ENCODE results near the gene SCN2A. TPM values are rescaled to one million over a fixed set of nuclear protein-coding genes. Genes with fewer than 3 reads are reported as not detected.
A peak's percentile ranks its signal among the peaks of the same experiment; 100 is the strongest.
"Not testable (repeated sequence)": the region's sequence is repeated elsewhere in the genome, so short reads cannot be mapped to it uniquely, and the experiment has no call there.

Gene SCN2A
- total RNA-seq, 1 experiment from 2014 or later = 0.12 TPM

DNA sequence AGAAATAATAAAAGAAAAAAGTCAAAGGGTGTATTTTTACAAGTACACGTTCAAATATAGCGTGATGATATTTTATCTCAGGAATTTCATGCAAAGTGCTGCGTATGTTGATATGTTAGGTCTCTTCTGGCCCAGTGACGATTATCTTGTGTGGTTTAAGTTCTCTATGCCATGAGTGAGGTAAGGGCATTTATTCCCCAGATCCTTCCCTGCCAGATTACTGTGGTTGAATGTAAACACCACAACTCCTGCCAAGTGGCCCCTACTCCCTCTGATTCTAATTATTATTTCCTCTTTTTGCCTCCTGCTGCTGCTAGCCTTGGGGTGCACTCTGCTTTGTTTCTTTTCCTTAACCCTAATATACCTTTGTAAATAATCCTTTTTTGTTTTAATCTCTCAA is 12.2 kb downstream of the SCN2A start:
- no peak for DNase-seq (ENCODE audit: low read depth)

DNA sequence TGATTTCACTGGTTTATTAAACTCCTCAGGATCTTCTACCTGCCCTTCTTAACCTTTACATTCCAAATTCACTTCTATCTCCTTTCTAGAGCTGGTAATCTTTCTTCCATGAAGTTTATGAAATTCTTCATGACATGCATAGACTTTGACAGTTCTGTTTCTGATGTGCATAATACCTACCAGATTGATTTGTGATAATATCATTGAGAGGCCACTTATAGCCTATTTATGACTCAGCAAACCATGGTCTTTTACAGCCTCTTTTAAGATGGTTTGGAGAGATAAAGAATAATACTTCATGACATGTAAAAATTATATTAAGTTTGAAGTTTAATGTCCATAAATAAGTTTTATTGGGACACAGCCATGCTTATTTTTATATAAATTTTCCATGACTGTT is 14.0 kb downstream of the SCN2A start:
- no peak for DNase-seq (ENCODE audit: low read depth)

DNA sequence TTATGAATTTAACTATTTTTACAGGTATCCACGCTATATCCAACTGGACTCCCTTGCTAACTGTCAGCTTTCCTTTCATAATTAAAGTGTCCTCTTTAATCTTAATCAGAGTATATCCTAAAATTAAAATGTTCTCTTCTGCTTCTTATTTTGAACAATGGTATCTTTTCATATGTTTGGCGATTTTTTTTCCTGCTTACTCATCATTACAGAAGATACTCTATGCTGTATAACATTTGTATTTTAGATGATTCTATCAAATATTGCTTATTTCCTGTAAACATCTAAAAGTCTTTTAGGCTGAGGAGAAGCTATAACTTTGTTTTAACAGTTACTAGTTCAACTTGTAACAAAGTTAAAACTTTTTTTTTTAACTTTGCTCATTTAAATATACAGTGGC is 17.4 kb downstream of the SCN2A start:
- no peak for DNase-seq (ENCODE audit: low read depth)

DNA sequence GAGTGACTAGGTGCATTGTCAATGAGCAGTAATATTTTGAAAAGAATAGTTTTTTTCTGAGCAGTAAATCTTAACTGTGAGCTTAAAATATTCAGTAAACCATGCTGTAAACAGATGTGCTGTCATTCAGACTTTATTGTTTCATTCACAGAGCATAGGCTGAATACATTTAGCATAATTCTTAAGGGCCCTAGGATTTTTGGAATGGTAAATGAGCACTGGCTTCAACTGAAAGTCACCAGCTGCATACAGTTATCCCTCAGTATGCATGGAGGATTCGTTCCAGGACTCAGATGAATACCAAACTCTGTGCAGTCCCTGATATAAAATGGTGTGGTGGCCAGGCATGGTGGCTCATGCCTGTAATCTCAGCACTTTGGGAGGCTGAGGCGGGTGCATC is 21.1 kb downstream of the SCN2A start:
- DNase-seq (ENCODE audit: low read depth) = not testable (repeated sequence)

DNA sequence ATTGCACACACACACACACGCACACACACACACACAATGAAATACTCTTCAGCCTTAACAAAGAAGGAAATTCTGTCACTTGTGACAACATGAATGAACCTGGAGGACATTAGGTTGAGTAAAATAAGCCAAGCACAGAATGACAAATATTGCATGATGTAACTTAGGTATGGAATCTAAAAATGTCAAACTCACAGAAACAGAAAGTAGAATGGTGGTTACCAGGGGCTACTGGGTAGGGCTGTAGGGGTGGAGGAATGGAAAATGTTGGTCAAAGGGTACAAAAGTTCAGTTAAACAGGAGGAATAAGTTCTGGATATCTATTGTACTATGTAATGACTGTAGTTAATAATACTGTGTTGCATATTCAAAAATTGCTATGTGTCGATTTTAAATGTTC is 29.5 kb downstream of the SCN2A start:
- DNase-seq (ENCODE audit: low read depth) = no peak

DNA sequence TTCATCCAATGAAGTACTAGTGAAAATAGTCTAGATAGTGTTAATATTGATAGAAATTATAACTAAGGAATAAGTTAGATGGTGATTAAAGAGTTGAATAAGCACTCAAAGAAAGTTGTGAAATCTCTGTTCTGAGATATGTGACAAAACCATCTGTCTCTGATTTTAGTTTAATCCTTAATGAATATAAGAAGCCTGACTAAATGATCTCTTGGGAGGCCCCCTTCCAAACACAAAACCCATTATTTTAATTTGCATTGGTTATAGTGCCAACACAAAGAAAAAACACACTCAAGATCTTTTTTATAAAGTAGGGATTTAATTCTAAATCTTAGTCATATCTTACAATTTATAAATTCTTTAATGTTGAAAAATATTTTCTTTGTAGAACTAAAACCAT is 34.0 kb downstream of the SCN2A start:
- no peak for DNase-seq (ENCODE audit: low read depth)

DNA sequence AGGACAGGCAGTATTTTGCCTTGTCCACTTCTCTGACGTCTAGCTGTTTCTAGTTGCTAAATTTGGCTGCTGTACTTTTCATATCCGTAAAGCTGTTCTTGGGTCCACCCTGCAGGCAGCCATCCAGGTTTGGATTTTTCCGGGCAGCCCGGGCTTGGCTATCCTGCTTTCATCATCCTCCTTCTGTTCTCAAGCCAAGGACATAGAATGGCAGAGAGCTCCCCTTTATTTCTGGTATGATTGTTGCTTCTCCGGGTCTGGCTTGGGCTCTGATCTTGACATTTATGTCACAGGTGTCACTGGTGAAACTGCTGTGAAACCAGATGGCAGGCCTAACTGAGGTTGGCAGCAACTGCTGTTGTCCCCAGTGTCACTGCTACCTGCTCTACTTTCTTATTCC is 35.5 kb downstream of the SCN2A start:
- DNase-seq (ENCODE audit: low read depth) = no peak

DNA sequence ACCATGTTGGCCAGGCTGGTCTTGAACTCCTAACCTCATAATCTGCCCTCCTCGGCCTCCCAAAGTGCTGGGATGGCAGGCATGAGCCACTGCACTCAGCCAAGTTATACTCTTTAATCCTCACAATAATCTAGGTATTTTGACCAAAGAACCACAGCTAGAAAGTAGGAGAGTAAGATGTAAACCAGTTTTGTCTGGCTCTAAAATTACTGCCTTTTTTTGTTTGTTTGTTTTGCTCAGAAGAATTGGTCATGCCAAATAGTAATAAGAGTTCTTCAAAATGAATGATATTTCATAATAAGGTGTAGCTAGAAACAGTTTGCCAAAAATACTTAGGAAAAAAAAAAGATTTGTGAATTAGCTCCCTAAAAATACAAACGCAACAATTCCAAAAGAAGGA is 36.7 kb downstream of the SCN2A start:
- no peak for DNase-seq (ENCODE audit: low read depth)

DNA sequence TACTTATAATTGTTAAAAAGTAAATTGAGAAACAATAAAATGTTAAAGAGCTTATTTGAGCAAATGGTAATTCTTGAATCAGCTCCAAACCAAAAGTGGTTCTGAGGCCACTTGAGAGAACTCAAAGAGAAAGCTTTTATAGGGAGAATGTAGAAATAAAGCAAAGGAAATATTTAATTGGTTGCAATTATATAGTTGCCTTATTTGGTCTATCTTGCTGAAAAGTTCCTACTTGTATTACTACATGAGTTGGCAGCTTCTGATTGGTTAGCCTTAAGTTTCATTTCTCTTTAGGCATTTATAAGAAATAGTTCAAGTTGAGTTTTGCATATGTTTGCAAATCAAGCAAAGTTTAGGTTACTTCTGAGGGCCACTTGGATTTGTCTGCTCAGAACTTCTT is 38.1 kb downstream of the SCN2A start:
- DNase-seq (ENCODE audit: low read depth) = peak; percentile 54

DNA sequence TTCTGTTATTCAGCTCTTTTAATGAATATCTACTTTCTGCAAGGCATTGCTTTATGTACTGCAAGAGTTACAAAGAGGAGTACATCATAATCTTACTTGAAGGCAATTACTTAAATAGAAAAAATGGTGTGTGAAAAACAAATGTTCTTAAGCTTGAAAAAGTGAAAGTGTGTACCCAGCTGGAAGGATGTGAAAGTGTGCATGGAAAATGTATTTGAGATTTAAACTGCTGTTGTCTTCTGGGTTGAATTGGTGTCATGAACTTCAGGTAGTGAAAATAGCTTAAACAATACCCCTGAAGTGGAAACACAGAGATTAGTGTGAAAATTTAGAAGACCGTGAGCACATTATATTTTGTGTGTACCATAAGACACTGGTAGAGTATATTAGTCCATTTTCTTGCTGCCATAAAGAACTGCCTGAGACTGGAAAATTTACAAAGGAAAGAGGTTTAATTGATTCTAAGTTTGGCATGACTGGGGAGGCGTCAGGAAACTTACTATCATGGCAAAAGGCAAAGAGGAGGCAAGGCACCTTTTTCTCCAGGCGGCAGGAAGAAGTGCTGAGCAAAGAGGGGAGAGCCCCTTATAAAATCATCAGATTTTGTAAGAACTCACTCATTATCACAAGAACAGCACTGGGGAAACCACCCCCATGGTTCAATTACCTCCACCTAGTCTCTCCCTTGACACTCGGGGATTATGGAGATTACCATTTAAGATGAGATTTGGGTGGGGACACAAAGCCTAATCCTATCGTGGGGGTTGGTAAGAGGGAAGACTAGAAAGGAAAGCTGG is 38.8 kb downstream of the SCN2A start:
- DNase-seq (ENCODE audit: low read depth) = no peak

DNA sequence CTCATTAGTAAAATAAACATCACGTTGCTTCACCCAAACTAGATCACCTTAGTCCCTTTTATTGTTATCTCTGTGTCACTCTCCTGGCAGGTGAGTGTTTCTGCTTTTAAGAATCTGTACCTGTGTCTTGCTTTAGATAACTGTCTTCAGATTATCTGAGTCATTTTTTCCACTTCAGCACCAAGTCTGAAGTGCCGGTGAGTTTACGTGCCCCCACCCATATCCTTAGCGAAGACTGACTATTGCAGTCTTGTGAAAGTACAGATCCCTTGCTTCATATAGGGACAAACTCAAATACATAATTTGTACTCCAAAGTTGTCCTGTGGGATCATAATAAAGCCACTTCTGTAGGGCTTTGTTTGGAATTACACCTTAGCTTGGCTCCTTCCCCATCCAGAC is 41.1 kb downstream of the SCN2A start:
- no peak for DNase-seq (ENCODE audit: low read depth)

DNA sequence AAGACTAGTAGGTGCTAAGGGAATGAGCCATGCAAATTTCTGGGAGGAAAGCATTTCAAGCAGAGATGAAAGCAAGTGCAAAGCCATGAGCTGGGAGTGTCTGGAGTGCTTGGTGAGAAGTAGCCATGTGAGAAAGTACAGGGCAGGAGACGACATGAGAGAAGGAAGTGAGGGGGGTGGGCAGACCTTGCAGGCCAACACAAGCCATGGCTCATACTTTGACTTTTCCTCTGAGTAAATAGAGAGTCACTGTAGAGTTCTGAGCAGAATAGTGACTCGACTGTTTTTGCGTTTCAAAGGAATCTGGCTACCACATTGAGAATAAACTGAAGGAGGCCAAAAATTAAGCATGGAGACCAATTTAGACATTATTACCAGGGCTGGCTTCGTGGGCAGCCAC is 42.2 kb downstream of the SCN2A start:
- DNase-seq (ENCODE audit: low read depth) = no peak

DNA sequence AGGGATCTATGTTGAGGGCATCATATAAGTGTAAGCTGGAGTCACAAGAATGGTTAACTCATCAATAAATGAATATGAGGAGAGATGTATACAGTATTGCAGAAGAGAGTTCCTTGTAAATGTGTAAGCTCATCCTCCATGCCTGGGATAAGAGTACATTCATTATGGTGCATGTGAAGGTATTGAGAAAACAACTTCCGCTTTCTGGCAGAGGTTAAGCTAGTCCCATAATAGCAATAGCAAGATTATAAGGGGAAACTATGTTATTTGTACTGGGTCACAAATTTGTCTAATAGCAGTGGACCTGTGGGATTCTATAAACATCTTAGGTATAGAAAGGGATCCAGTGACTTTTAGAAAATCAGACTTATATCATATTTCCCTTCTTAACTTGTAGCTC is 44.1 kb downstream of the SCN2A start:
- no peak for DNase-seq (ENCODE audit: low read depth)

DNA sequence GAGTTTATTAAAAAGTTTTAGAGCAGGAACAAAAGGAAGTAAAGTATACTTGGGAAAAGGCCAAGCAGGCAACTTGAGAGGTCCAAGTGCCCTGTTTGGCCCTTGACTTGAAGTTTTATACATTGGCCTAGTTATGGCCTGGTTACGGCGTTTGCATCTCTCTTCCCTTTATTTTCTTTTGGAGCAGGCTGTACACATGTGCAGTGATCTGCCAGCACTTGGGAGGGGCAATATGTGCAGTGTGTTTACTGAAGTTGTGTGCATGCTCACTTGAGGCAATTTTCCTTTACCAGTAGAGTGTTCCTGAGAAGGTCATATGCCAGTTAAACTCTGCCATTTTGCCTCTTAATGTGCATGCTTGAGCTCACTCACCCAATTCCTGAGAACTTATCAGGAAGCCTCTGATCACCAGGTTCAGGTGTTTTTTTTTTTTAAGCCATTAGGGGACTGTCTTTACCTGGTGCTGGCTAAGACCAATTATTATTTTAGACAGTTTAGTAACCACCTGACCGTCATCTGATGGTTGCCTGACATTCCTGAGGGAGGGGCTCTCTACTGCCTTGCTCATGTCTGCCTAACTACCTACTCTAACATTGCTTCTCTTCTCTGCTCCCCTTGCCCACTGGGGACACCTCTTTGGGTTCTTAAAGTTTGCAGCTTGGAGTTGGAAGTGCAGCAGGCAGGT is 48.0 kb downstream of the SCN2A start:
- DNase-seq (ENCODE audit: low read depth) = no peak

DNA sequence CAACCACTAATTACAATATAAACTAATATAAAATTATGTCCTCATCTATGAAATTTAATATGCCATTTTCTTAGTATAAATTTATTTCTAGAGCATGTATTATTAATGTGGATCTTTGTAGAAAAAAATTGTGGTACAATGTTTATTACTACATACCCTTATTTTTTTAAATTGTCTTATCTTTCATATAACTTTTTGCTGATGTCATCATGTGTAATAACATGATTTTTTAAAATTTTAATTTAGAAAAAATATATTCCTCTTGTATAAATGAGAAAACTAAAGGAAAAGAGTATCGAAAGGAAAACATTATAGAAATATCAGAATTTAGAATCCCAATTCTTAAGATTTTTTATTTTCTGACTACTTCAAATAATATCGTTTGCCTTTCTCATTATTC is 49.9 kb downstream of the SCN2A start:
- no peak for DNase-seq (ENCODE audit: low read depth)

DNA sequence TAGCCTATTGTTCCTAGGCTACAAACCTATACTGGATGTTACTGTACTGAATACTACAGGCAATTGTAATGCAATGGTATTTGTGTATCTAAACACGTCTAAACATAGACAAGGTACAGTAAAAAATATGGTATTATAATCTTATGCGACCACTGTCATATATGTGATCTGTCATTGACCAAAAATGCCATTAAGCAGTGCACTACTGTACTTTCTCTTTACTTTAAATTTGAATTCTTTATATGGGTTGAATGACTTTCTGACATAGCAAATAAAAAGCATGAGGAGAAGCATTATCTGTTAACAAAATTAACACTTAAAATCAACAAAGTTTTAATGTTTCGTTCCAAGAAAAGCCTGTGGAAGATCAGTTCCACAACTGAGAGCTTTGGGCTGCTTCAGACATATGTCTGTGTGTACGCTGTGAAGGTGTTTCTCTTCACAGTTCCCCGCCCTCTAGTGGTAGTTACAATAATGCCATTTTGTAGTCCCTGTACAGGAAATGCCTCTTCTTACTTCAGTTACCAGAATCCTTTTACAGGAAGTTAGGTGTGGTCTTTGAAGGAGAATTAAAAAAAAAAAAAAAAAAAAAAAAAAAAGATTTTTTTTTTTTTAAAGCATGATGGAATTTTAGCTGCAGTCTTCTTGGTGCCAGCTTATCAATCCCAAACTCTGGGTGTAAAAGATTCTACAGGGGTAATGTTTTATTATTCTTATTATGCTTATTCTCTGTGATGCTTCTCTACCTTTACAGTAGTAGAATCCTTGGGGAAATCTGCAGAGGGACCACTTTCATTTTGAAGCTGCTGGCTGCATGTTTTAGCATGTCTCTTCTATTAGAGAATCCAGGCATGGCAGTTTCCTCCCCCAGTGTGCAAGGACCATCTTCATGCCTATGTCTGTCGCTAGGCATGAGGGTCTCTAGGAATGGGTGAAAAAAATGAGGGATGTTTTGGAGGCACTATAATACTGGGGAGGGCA is 54.5 kb downstream of the SCN2A start:
- DNase-seq (ENCODE audit: low read depth) = peak; percentile 85

DNA sequence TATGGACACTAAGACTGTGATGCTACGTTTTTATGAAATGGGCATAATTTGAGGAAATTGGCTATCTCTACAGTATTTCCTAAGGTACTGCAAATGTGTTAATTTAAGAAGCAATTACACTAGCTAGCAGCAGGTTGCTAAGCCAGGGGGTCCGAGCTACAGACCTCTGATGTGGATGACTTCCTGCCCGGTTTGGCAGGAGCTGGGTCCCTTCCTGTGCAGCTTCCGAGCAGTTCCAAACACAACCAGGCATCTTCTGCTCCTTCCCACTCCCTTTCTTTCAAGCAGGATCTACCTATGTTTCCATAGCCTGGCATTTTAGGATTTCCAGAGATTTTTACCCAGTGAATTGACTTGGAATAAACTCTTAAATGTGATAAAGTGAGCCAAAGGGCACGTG is 55.7 kb downstream of the SCN2A start:
- no peak for DNase-seq (ENCODE audit: low read depth)

DNA sequence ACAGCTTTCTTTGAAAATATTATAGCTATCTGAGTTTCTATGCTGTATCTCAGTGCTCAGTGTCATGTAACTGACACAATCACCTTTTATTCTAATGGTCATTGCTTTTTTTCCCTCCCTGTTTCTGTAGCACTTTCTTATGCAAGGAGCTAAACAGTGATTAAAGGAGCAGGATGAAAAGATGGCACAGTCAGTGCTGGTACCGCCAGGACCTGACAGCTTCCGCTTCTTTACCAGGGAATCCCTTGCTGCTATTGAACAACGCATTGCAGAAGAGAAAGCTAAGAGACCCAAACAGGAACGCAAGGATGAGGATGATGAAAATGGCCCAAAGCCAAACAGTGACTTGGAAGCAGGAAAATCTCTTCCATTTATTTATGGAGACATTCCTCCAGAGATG is 56.4 kb downstream of the SCN2A start:
- no peak for DNase-seq (ENCODE audit: low read depth)

DNA sequence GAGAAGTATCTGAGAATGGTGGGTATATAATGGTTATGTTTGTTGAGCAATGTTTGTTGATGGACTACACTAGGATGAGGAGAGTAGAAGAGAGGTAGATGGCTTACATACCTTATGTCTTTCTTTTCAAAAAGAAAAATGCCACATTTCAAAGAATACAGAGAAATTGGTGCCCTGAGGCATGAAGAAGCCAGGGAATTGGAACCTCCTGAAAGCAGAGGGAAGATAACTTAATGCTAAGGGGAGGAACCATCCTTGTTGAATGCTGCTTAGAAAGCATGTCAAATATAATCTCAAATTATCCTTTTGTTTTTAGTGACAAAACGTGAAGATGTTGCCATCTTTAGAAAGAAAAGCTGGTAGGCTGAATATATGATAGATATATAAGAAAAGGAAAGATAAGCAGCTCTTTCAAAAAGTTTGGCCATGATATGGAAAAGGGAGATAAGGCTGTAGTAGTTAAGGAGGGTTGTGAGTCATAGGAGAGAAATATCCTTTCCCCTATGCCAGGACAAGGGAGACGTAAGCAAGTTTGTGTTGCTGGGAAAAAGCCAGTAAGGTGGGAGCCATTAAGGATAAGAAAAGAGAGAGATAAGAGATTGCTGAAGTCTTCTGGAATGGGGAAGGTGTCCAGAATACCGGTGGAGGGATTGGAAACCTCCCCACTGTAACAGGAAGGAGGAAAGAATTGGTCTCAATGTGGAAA is 66.3 kb downstream of the SCN2A start:
- peak; percentile 24 for DNase-seq (ENCODE audit: low read depth)

DNA sequence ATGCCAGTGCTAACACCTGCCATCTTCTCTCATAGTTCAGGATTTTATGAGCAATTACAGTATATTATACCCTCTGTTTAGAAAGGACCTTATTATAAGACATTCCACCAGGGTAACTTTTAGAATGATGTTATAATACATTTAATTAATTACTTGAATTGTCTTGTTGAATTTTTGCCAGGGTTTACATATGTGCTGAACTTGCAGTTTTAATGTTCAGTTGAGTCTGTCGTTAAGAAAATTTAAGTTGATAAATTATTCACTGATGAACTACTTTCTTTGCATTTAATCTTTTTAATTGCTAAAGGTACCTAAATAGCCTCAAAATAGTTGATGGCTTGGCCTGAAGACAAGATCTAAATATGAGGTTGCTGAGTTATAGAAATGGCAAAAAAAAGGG is 68.1 kb downstream of the SCN2A start:
- no peak for DNase-seq (ENCODE audit: low read depth)

DNA sequence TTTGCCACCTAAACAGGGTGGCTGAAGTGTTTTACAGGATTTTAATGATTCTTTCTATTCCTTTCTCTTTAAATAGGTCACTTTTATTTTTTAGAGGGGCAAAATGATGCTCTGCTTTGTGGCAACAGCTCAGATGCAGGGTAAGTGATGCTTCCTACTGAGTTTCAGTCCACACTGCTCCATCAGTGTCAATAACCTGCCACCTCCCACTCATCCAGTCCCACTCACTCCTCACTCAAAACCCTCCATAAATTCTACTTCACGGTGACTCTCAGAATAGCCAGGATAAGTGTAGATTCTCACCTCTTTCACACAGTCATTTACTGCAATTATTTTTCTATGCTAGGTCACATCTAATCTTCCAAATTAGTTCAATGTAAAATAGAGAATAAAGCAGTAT is 72.7 kb downstream of the SCN2A start:
- no peak for DNase-seq (ENCODE audit: low read depth)

DNA sequence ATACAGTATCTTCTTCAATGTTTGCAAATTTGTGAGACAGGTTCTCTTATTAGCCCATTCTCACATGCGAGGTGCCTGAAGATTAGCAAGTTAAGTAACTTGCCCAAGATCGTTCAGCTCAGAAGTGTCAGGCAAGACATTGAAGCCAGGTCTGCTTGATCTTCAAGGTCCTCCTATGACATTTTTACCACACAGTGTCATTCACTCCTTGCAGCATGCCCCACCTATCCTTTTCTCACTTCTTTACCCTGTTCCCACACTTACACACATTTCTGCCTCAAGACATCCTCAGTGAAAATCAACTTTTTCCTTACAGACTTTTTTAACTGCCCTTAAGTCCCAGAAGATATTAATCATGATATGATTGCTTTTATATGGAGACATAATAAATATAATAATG is 73.8 kb downstream of the SCN2A start:
- DNase-seq (ENCODE audit: low read depth) = no peak

Measured in M059J (cell line).